Muscle of leg (tissue), 11 donors: Measurements from ENCODE around the gene BRSK2. TPM values are rescaled to one million over a fixed set of nuclear protein-coding genes. Genes with fewer than 3 reads are reported as not detected.

Source experiments
- DNase-seq: peaks from one replicate; pipeline ENCODE4 v3.0.0; 2013
- H3K27ac ChIP-seq: one replicate; pipeline ENCODE4 v1.5.1; 2013; ENCODE audit warnings: mild to moderate bottlenecking, low read length, control low read depth
- H3K27me3 ChIP-seq: one replicate; pipeline ENCODE4 v1.6.1; 2013; ENCODE audit warnings: low read length; ENCODE audit not compliant: control insufficient read depth, insufficient read depth
- H3K36me3 ChIP-seq: one replicate; pipeline ENCODE4 v1.6.1; 2013; ENCODE audit warnings: low read length; ENCODE audit not compliant: control insufficient read depth, insufficient read depth
- H3K4me1 ChIP-seq: one replicate; pipeline ENCODE4 v1.6.1; 2013; ENCODE audit warnings: low read length; ENCODE audit not compliant: control insufficient read depth, insufficient read depth
- H3K4me3 ChIP-seq: one replicate; pipeline ENCODE4 v1.5.1; 2013; ENCODE audit warnings: low read length, control low read depth
- H3K9me3 ChIP-seq: replicated peaks from 2 replicates; pipeline ENCODE4 v1.6.1; 2013; ENCODE audit warnings: low read depth, low read length; ENCODE audit not compliant: control insufficient read depth
- WGBS: methylation state at CpG from one replicate; pipeline ENCODE4 v1.1.5; 2013; ENCODE audit warnings: missing lambda C conversion rate; ENCODE audit not compliant: insufficient coverage; 5-methylcytosine and 5-hydroxymethylcytosine counted together
- polyA plus RNA-seq, 8 donors: library from polyadenylated mRNA; unstranded; fragments of 120-200 nt; gene quantifications; one replicate each; pipeline versions ENCODE4 v1.2.1 to v1.2.3, GENCODE V29; 2013; ENCODE audit warnings: inconsistent platforms in 1 of 8, low replicate concordance in 1 of 8; ENCODE audit not compliant: insufficient read length in 8 of 8, insufficient read depth in 1 of 8
- total RNA-seq: library from RNA; stranded (reverse); fragments of 120-200 nt; gene quantifications from one replicate; pipeline ENCODE4 v1.2.4, GENCODE V29; 2013

The BRSK2 gene
- total and polyA plus RNA-seq, 9 donors: 0.44 to 2.3 (median 1.2) TPM

GRCh38 chr11:1457856-1458255 is 68.1 kb downstream of the BRSK2 start:
- Histone ChIP-seq H3K27me3 (no peaks in the 10 kb centered on the region), H3K4me1 (no peaks in the 10 kb centered on the region), H3K36me3 (no peaks in the 10 kb centered on the region), H3K27ac (no peak overlapping the region), H3K9me3 (no peaks in the 10 kb centered on the region), H3K4me3 (no peak overlapping the region)
- 85% methylated on average over 18 of the region's 18 CpGs for WGBS
- DNase-seq: no peak

GRCh38 chr11:1458340-1459218 is 68.8 kb downstream of the BRSK2 start:
- DNase-seq: peak; percentile 47
- no peak overlapping the region for H3K4me3 ChIP-seq
- H3K27me3 ChIP-seq: no peaks in the 10 kb centered on the region
- WGBS: 33% methylated on average over 12 of the region's 18 CpGs
- H3K27ac ChIP-seq: no peak overlapping the region
- no peaks in the 10 kb centered on the region for H3K36me3 ChIP-seq
- no peaks in the 10 kb centered on the region for H3K9me3 ChIP-seq
- H3K4me1 ChIP-seq: no peaks in the 10 kb centered on the region

- WGBS: 69% methylated on average over 8 of the region's 14 CpGs
- no peak overlapping the region for H3K27ac ChIP-seq
- peaks cover 2% of the 10 kb centered on the region for H3K9me3 ChIP-seq
- no peak overlapping the region for H3K4me3 ChIP-seq
- H3K4me1 ChIP-seq: no peaks in the 10 kb centered on the region
- no peaks in the 10 kb centered on the region for H3K36me3 ChIP-seq
- no peak for DNase-seq
- no peaks in the 10 kb centered on the region for H3K27me3 ChIP-seq
Observed at GRCh38 chr11:1459219-1459575, 69.5 kb downstream of the BRSK2 start.

- no peak overlapping the region for H3K27ac ChIP-seq
- 34% methylated on average over 22 of the region's 29 CpGs for WGBS
Observed at GRCh38 chr11:1459764-1460395, 70.1 kb downstream of the BRSK2 start.

GRCh38 chr11:1460396-1460985 is 70.8 kb downstream of the BRSK2 start:
- Histone ChIP-seq H3K9me3 (peaks cover 13% of the 10 kb centered on the region), H3K4me3 (no peak overlapping the region), H3K27ac (no peak overlapping the region), H3K27me3 (no peaks in the 10 kb centered on the region), H3K4me1 (no peaks in the 10 kb centered on the region), H3K36me3 (no peaks in the 10 kb centered on the region)
- WGBS: 75% methylated on average over 29 of the region's 44 CpGs
- no peak for DNase-seq

More at GRCh38 chr11:1459764-1460395, 70.1 kb downstream of the BRSK2 start:
- Histone ChIP-seq H3K9me3 (peaks cover 9% of the 10 kb centered on the region), H3K27me3 (no peaks in the 10 kb centered on the region), H3K36me3 (no peaks in the 10 kb centered on the region), H3K4me3 (no peak overlapping the region), H3K4me1 (no peaks in the 10 kb centered on the region)
- no peak for DNase-seq

- WGBS: 57% methylated on average over 35 of the region's 50 CpGs
- no peaks in the 10 kb centered on the region for H3K27me3 ChIP-seq
- peaks cover 13% of the 10 kb centered on the region for H3K9me3 ChIP-seq
- H3K27ac ChIP-seq: no peak overlapping the region
- no peaks in the 10 kb centered on the region for H3K4me1 ChIP-seq
- no peak overlapping the region for H3K4me3 ChIP-seq
- no peak for DNase-seq
- peaks cover under 1% of the 10 kb centered on the region for H3K36me3 ChIP-seq
Observed at GRCh38 chr11:1460986-1461825, 71.5 kb downstream of the BRSK2 start.

GRCh38 chr11:1461826-1462697 is 72.3 kb downstream of the BRSK2 start:
- Histone ChIP-seq H3K36me3 (peaks cover 3% of the 10 kb centered on the region), H3K9me3 (peaks cover 13% of the 10 kb centered on the region), H3K27me3 (no peaks in the 10 kb centered on the region), H3K27ac (no peak overlapping the region), H3K4me3 (no peak overlapping the region), H3K4me1 (no peaks in the 10 kb centered on the region)
- WGBS: 77% methylated on average over 29 of the region's 46 CpGs
- no peak for DNase-seq

- Histone ChIP-seq H3K27ac (no peak overlapping the region), H3K9me3 (peaks cover 13% of the 10 kb centered on the region), H3K4me1 (no peaks in the 10 kb centered on the region), H3K36me3 (peaks cover 6% of the 10 kb centered on the region), H3K4me3 (no peak overlapping the region), H3K27me3 (no peaks in the 10 kb centered on the region)
- DNase-seq: no peak
- 76% methylated on average over 13 of the region's 13 CpGs for WGBS
Observed at GRCh38 chr11:1462698-1462975, 72.9 kb downstream of the BRSK2 start.

GRCh38 chr11:1463056-1463455 is 73.3 kb downstream of the BRSK2 start:
- DNase-seq: no peak
- peaks cover 13% of the 10 kb centered on the region for H3K9me3 ChIP-seq
- H3K27ac ChIP-seq: no peak overlapping the region
- peaks cover 6% of the 10 kb centered on the region for H3K36me3 ChIP-seq
- H3K4me3 ChIP-seq: no peak overlapping the region
- 84% methylated on average over 9 of the region's 16 CpGs for WGBS
- no peaks in the 10 kb centered on the region for H3K4me1 ChIP-seq
- H3K27me3 ChIP-seq: no peaks in the 10 kb centered on the region
